ENCODE data around the gene ZBTB43. TPM values are rescaled to one million over a fixed set of nuclear protein-coding genes. Genes with fewer than 3 reads are reported as not detected.

The ZBTB43 gene
- total and polyA plus RNA-seq, 11 donors: 10.7 to 42.8 (median 33.7) TPM

GRCh38 chr9:126839301-126839700, 34.5 kb downstream of the ZBTB43 start:
- no peaks in the 10 kb centered on the region for H3K9me3 ChIP-seq
- no peak for TF ChIP-seq POLR2A (IDR thresholded peaks at IDR 0.05)
- no peak for TF ChIP-seq CTCF (IDR thresholded peaks at IDR 0.05)
- DNase-seq (no peak), ATAC-seq (no peak)
- intact Hi-C loops (cut with DNase I): no loop called here
- peaks cover 0 to 47% (median 38%) of the 10 kb centered on the region in 9 donors for H3K36me3 ChIP-seq
- H3K27ac ChIP-seq: no peak overlapping the region
- 92 to 94% (median 93%) methylated on average over 8 of the region's 8 CpGs for WGBS, 4 donors
- no peak overlapping the region for H3K4me3 ChIP-seq
- peaks cover 0 to 53% (median 29%) of the 10 kb centered on the region in 12 donors for H3K4me1 ChIP-seq
- H3K27me3 ChIP-seq: no peaks in the 10 kb centered on the region

- H3K9me3 ChIP-seq: no peaks in the 10 kb centered on the region
- H3K36me3 ChIP-seq: peaks cover 0 to 24% (median 14%) of the 10 kb centered on the region in 9 donors
- H3K4me3 ChIP-seq: no peak overlapping the region
- DNase-seq: no peak
- TF ChIP-seq POLR2A (IDR thresholded peaks at IDR 0.05): no peak
- no peak for TF ChIP-seq CTCF (IDR thresholded peaks at IDR 0.05)
- WGBS, 4 donors: 84 to 90% (median 88%) methylated on average over 10 to 13 of the region's 13 CpGs
- no peak overlapping the region for H3K27ac ChIP-seq
- intact Hi-C loops (cut with DNase I): no loop called here
- ATAC-seq: no peak
- peaks cover 0 to 29% (median 12%) of the 10 kb centered on the region in 12 donors for H3K4me1 ChIP-seq
- H3K27me3 ChIP-seq: no peaks in the 10 kb centered on the region
Measured at GRCh38 chr9:126842220-126842842, 37.5 kb downstream of the ZBTB43 start.

- H3K27ac ChIP-seq: no peak overlapping the region
- ATAC-seq (peak in 3 of 4 donors; percentile 42 to 68 (median 54)), DNase-seq (no peak)
- intact Hi-C loops (cut with DNase I): no loop called here
- peaks cover 0 to 22% (median 11%) of the 10 kb centered on the region in 9 donors for H3K36me3 ChIP-seq
- 74 to 80% (median 75%) methylated on average over 10 of the region's 10 CpGs for WGBS, 4 donors
- peaks cover 0 to 24% (median 6%) of the 10 kb centered on the region in 12 donors for H3K4me1 ChIP-seq
- H3K4me3 ChIP-seq: no peak overlapping the region
- H3K9me3 ChIP-seq: no peaks in the 10 kb centered on the region
- TF ChIP-seq POLR2A (IDR thresholded peaks at IDR 0.05) (no peak), CTCF (IDR thresholded peaks at IDR 0.05) (no peak)
- no peaks in the 10 kb centered on the region for H3K27me3 ChIP-seq
Measured at GRCh38 chr9:126842977-126843799, 38.3 kb downstream of the ZBTB43 start.

GRCh38 chr9:126844085-126844484, 39.2 kb downstream of the ZBTB43 start:
- H3K27ac ChIP-seq: no peak overlapping the region
- DNase-seq: peak in 1 of 5 donors; percentile 48
- no peaks in the 10 kb centered on the region for H3K9me3 ChIP-seq
- H3K27me3 ChIP-seq: no peaks in the 10 kb centered on the region
- intact Hi-C loops (cut with DNase I): no loop called here
- 30 to 53% (median 46%) methylated on average over 5 of the region's 5 CpGs for WGBS, 4 donors
- H3K4me3 ChIP-seq: no peak overlapping the region
- peaks cover 0 to 15% (median 0%) of the 10 kb centered on the region in 12 donors for H3K4me1 ChIP-seq
- TF ChIP-seq POLR2A (IDR thresholded peaks at IDR 0.05) (no peak), CTCF (IDR thresholded peaks at IDR 0.05) (no peak)
- peaks cover 0 to 13% (median 3%) of the 10 kb centered on the region in 9 donors for H3K36me3 ChIP-seq
- peak in 3 of 4 donors; percentile 32 to 67 (median 63) for ATAC-seq
